PC-9 (cell line): ENCODE results near the gene RNF225.

ENCODE experiments used
- CTCF ChIP-seq: fragments of 200-600 bp; sonication (generic); conservative IDR thresholded peaks from 2 replicates; pipeline ENCODE4 v1.6.1; 2017; ENCODE audit warnings: mixed run types, antibody characterized with exemption, mild to moderate bottlenecking, moderate library complexity
- EZH2 ChIP-seq: fragments of 200-600 bp; sonication (generic); IDR thresholded peaks from 2 replicates; pipeline ENCODE4 v1.8.0; 2017; ENCODE audit warnings: antibody characterized with exemption, low read depth

- TF ChIP-seq CTCF (no peak), EZH2 (no peak)
Measured at GRCh38 chr19:58407658-58408151, 12.2 kb downstream of the RNF225 start.
